Measurements from ENCODE around the gene AGBL4.
A peak's percentile ranks its signal among the peaks of the same experiment; 100 is the strongest.

AGBL4 gene

DNA sequence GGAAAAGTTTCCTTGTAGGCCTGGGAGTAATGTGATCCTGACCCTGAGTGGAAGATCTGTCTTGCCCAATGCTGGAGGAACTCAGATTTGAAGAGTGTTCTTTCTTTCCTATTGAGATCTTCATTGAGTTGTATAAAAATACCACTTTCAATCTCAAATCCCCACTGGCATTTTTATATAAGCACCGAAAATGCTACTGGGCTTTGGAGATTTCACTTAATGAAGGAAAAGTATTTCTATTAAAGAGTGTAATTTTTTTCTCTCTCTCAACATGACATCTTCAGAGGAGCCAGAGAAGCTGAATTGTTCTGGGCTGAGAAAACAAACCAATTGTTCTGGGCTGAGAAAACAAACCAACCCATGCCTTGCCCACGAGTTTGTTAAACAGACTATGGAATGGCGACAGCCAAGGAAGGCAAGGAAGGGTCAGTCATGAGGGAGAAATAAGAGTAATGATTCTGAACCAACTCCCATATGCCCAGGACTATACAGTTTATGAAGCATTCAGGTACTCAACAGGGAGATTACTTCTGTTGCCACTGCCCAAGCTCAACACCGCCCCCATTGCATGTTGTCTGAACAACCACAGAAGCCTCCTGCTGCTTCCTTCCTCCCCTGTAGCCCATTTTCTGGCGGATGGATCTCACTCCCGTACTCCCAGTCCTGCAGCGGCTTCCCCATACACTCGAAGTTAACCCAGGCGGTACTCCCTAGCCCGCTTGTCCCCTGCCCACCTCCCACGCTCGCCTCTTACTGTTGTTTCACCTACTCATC, 1350.2 kb downstream of the AGBL4 start:
- DNase-seq: no peak

- no peak for DNase-seq
Measured at GRCh38 chr1:48671578-48671977, 1352.2 kb downstream of the AGBL4 start.

GRCh38 chr1:48670234-48671020, 1353.3 kb downstream of the AGBL4 start:
- DNase-seq: no peak

DNA sequence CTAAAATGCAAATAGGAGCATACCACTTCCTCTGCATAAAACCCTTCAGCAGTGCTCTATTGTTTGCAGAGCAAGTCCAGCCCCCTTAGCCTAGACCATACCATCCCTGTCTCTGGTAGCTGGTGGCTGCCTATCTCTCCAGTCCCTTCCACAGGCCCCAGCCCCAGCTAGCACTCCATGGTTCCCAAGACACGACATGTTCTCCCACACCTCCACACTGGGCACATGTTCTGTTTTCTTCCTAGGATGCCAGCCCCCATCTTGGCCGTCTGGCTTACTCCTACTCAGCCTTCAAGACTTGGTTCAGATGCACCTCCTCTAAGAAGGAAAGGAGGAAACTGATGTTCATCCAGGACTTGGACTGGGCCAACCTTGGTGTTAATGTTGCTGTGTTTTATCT, 1355.4 kb downstream of the AGBL4 start:
- no peak for DNase-seq

- DNase-seq: no peak
Measured at GRCh38 chr1:48667782-48668181, 1356.0 kb downstream of the AGBL4 start.

DNA sequence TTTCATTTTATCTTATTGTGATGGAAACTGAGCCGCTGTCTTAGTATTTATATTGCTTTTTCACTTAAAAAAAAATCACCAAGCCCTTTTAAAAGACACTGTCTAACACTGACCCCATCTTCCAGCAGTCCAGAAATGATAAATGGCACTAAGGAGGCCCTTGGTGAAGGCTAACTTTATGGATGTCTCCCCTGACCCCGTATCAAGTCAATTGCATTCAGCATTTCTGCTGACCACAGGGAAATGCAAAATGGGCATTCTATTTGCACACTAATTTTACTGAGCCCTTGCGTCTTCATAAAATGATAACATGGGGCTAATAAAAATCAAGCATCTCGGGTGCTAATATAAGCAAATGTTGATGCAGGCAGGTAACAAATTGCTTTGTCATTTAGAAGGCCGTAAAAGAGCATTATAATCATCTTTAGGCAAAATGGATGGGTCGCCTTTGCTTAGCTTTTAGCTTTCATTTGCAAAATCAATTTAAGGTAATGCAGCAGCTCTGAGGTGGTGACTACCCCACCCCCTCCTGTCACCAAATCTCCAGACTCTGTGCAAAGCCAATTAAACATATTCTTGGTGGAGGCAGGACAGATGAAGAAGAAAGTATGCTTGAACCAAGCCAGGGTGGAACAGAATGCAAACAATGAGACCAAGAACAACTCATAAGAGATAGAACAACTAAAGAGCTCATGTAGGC, 1357.9 kb downstream of the AGBL4 start:
- DNase-seq: no peak

DNA sequence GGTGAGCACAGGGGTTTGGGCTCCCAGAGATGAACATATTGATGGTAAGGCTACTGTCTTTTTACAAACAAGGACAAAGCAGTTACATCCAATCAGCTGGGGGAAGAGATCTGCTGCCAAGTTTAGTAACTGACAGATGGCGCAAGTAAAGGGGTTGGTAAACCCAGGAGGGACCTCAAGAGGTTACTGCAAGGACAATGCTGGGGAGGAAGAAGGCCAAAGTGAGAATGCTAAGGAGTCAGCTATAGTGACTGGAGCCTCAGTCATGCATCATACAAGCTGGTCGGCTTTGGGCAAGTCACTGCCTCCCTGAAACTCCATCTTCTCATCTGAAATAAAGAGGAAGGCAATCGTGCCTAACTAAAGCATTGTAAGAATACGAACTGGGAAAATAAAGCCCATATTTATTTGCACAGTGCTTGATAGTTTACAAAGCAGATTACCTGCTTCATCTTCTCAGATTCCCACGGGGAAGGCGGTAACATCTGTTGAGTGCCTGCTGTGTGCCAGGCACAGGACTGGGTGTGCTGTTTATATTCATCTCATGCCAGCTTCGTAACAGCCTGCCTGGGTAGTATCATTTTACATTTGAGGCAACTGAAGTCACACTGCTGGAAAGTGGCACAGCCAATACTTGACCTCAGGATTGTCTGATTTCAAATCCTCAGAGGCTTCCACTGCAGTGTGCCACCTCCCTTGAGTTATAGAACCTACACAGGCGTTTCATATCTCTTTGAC, 1361.9 kb downstream of the AGBL4 start:
- DNase-seq: no peak

- DNase-seq: no peak
Measured at GRCh38 chr1:48659801-48660200, 1364.0 kb downstream of the AGBL4 start.

GRCh38 chr1:48657413-48657812, 1366.3 kb downstream of the AGBL4 start:
- DNase-seq: no peak

GRCh38 chr1:48654606-48655210, 1369.0 kb downstream of the AGBL4 start:
- no peak for DNase-seq

DNA sequence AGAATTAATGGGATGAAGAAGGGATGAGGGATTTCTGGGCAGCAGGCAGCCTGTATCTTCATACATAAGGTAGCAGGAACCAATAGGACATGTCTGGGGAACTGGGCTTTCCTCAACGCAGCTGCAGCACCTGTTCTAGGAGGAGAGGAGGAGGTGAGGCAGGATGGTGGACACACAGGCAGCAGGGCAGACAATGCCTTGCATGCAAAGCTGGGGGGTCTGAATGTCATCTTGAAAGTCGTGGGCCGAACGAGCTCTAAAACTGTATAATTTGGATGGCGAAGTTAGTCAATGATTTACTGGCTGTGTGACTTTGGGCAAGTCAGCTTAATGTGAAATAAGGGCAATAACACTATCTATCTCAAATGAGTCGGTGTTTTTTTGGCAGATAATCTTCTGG, 1371.4 kb downstream of the AGBL4 start:
- DNase-seq: no peak

- DNase-seq: no peak
Measured at GRCh38 chr1:48649880-48650279, 1373.9 kb downstream of the AGBL4 start.

DNA sequence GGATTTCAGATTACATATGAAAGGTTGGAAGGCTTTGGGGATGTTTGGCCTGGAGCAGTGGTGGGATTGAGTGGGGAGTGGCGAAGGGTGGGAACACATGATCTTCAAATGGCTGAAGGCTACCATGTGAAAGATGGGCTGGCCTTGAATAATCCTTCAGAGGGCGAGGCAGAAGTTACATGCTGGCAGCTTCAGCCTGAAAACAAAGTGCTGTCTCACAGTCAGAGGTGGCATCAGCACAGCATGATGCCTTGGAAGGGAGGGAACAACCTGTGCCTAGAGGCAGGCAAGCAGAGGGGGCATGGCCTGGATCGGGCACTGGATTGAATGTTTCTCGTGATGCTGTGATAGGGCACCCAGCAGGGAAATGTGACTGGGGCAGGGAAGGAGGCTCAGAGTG, 1377.9 kb downstream of the AGBL4 start:
- no peak for DNase-seq

DNA sequence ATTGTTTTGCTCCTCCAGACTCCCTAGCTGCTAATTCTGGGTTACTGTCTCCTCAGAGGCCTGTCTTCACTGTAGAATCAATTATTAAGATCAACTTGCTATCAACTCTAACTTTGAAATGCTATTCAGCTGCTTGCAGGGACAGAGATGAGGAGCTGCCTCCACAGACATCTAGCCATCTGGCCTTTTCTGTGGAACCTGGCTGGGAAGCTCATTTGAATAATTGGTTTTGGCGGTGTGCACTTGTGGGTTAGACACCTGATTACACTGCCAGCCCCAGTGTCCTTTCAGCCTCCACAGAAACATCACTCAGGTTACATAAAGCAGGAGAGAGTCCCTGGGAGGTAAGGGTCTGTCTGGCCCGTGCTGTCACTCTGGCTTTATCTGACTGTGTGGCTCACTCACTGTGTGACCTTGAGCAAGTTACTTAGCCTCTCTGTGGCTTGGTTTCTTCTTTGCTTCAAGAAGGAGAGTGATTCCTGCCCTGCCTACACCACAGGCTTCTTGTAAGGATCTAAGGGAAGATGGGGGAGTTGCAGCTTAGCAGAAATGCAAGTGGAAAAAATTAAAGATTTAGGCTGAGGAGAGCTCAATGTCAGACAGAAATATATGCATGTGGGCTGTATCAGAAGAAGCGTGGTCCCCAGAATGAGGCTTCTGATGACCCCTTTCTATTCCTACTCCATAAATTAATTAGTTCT, 1378.7 kb downstream of the AGBL4 start:
- no peak for DNase-seq

DNA sequence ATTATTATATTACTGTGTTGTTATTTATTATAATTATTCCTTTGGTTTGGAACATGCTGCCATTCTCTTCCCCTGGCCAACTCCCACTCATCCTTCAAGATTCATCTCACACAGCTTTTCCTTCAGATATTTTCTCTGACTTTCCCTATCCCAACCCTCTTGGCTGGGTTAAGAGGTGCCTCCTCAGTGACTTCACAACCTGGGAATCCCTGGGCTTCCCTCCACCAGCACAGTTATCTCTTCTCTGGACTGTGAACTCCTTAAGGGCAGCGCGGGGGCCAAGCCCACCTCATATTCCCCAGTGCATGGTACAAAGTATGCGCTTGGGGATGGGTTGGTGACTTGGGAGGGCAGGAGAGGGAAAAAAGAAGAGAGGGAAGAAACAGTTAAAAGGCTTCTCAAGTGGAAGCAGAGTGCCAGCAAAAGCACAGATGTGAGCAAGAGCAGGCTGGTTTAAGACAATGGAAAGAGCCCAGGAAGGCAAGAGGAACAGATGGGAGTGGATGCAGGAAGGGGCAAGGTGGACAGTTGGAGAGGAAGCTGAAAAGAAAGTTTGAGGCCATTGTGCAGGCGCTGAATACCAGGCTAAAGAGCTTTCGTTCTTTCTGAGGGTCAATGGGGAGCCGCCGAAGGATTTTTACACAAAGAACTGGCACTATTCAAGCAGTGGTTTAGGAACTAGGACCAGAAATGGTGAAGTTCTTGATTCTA, 1379.4 kb downstream of the AGBL4 start:
- DNase-seq: no peak

- DNase-seq: no peak
Measured at GRCh38 chr1:48643193-48643592, 1380.6 kb downstream of the AGBL4 start.

GRCh38 chr1:48640836-48641492, 1382.8 kb downstream of the AGBL4 start:
- DNase-seq: no peak

DNA sequence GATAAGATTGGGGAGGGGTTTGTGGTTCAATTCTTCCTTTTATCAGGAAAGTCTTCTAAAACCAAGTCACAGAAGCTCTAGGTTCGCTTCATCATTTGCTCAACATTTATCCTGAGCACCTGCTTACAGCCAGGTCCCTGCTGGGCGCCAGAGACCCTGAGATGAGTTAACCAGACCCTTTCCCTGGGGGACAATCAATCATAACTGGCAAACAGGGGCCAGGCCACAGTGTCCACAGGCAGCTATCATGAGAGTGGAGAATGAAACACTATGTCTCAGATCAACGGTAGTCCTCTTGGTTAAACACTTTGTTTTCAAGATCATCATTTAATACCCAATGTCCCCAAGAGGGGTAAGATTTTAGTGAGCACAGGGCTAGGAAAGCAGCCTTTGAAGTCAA, 1393.9 kb downstream of the AGBL4 start:
- DNase-seq: no peak

- DNase-seq: no peak
Measured at GRCh38 chr1:48627486-48627885, 1396.3 kb downstream of the AGBL4 start.

DNA sequence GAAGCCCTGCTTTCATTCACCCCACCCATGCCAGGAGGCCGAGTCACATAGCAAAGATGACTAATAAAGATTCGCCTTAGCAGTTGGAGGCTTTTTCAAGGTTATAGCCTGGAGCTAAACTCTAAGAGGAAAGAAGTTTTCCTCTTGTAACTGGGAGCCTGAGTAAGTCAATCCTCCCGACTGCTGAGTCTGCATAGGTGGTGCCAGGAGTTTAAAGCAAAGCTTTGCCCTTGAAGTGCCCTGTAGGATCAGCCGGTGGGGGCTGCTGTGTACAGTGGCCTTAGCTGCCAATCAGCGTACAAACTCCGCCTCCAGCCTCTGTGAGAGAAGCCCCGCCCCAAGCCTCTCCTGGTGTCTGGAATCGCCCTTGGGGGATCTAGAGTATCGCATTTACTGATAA, 1404.2 kb downstream of the AGBL4 start:
- no peak for DNase-seq

- peak; percentile 48 for DNase-seq
Measured at GRCh38 chr1:48617252-48617651, 1406.5 kb downstream of the AGBL4 start.

Measured in NK-92 treated with Interleukin-12 subunit alpha and Interleukin-12 subunit beta, amount 100 ng/mL, for 24 hours (cell line).